GM12878 (cell line): Measurements from ENCODE around the gene DUOX1. TPM values are rescaled to one million over a fixed set of nuclear protein-coding genes. Genes with fewer than 3 reads are reported as not detected.

Experiments
- ATAC-seq: fragments of 200-7000 bp; cut with Tn5 transposase; 3 replicates; pipeline ENCODE4 v1.9.1; 2020; ENCODE audit warnings: mild to moderate bottlenecking, moderate library complexity
- BruUV-seq: library from RNA; stranded (reverse); fragments of 400-500 nt; replicated peaks from 2 replicates; lab custom pipeline; 2021; lab: Mats Ljungman, UMichigan
- CTCF ChIA-PET: fragments of 300-600 bp; sonication (Branson Sonifier 250); formaldehyde crosslinking; extraction: SDS; loops from one replicate; lab custom pipeline; 2021; ENCODE audit warnings: inconsistent platforms; lab: Yijun Ruan, JAX
- POLR2A ChIA-PET: fragments of 350-600 bp; formaldehyde crosslinking; extraction: SDS; loops from one replicate; lab custom pipeline; 2021; ENCODE audit warnings: inconsistent platforms; lab: Charles Lee
- RAD21 ChIA-PET: fragments of 300-600 bp; sonication (Branson Sonifier 250); formaldehyde crosslinking; loops from one replicate; lab custom pipeline; 2023; ENCODE audit warnings: antibody characterized with exemption; ENCODE audit not compliant: unreplicated experiment; lab: Charles Lee
- SMC1A ChIA-PET: fragments of 300-600 bp; sonication (Branson Sonifier 250); formaldehyde crosslinking; loops from one replicate; lab custom pipeline; 2023; ENCODE audit not compliant: unreplicated experiment, uncharacterized antibody; lab: Charles Lee
- DNase-seq: peaks from one replicate; pipeline ENCODE4 v3.0.0-alpha.2; 2011; ENCODE audit warnings: low read depth, low spot score
- FAIRE-seq: peaks from 3 replicates; lab custom pipeline; 2011; peaks lifted over from hg19 to GRCh38; lab: Jason Lieb, UNC
- H2AFZ ChIP-seq: 2 replicates; pipeline ENCODE4 v1.6.0; 2011; ENCODE audit warnings: low read depth, low read length, control low read depth; ENCODE audit not compliant: control insufficient read depth
- H3K27ac ChIP-seq: 2 replicates; pipeline ENCODE4 v1.5.1; 2011; ENCODE audit warnings: control low read depth; ENCODE audit not compliant: control insufficient read depth, insufficient read depth
- H3K27me3 ChIP-seq, 2 experiments: replicated peaks in 1 of 2; 2 replicates each; pipeline versions ENCODE4 v1.6.0 to v1.6.1; 2011; ENCODE audit warnings: low read length in 1 of 2; ENCODE audit not compliant: control insufficient read depth in 2 of 2, insufficient read depth in 2 of 2
- H3K36me3 ChIP-seq, 2 experiments: 2 replicates each; pipeline ENCODE4 v1.5.1; 2011; ENCODE audit warnings: low read length in 1 of 2; ENCODE audit not compliant: control insufficient read depth in 2 of 2, insufficient read depth in 2 of 2
- H3K4me1 ChIP-seq: 2 replicates; pipeline ENCODE4 v1.6.1; 2011; ENCODE audit warnings: mild to moderate bottlenecking, low read length, moderate library complexity, mixed read lengths; ENCODE audit not compliant: control insufficient read depth, insufficient read depth
- H3K4me2 ChIP-seq: 2 replicates; pipeline ENCODE4 v1.6.0; 2011; ENCODE audit warnings: control low read depth; ENCODE audit not compliant: control insufficient read depth, insufficient read depth
- H3K4me3 ChIP-seq: fragments of 200-600 bp; sonication (generic); 2 replicates; pipeline ENCODE4 v1.5.1; 2016
- H3K79me2 ChIP-seq: 2 replicates; pipeline ENCODE4 v1.6.0; 2011; ENCODE audit warnings: low read length; ENCODE audit not compliant: control insufficient read depth, insufficient read depth
- H3K9ac ChIP-seq: 2 replicates; pipeline ENCODE4 v1.8.0; 2011; ENCODE audit warnings: low read length, control low read depth, mixed read lengths; ENCODE audit not compliant: control insufficient read depth, insufficient read depth
- H3K9me3 ChIP-seq: replicated peaks from 3 replicates; pipeline ENCODE4 v1.5.1; 2011; ENCODE audit warnings: mild to moderate bottlenecking, low read length; ENCODE audit not compliant: control insufficient read depth, insufficient read depth
- H4K20me1 ChIP-seq: 2 replicates; pipeline ENCODE4 v1.6.0; 2011; ENCODE audit not compliant: control insufficient read depth, insufficient read depth
- BHLHE40 ChIP-seq, 2 experiments: fragments of 450-650 bp in 1 of 2; IDR thresholded peaks; 2 replicates each; pipeline ENCODE4 v1.6.1; 2011 to 2017; ENCODE audit warnings: low read depth in 2 of 2, borderline replicate concordance in 1 of 2, improper control_type of control experiment in 1 of 2, low read length in 1 of 2, mild to moderate bottlenecking in 1 of 2
- CBX5 ChIP-seq: sonication (generic); IDR thresholded peaks from 2 replicates; pipeline ENCODE4 v1.6.1; 2016; ENCODE audit warnings: low read depth, moderate library complexity, mild to moderate bottlenecking, inconsistent platforms
- EED ChIP-seq: sonication (generic); IDR thresholded peaks from 2 replicates; pipeline ENCODE4 v1.6.1; 2016; ENCODE audit warnings: antibody characterized with exemption, low read depth
- GATAD2B ChIP-seq: fragments of 450-650 bp; conservative IDR thresholded peaks from 2 replicates; pipeline ENCODE4 v1.6.1; 2017; ENCODE audit warnings: low read depth, mild to moderate bottlenecking, moderate library complexity
- NR2F1 ChIP-seq: fragments of 450-650 bp; conservative IDR thresholded peaks from 2 replicates; pipeline ENCODE4 v1.6.1; 2017; ENCODE audit warnings: mild to moderate bottlenecking
- POLR2A ChIP-seq: IDR thresholded peaks from 2 replicates; pipeline ENCODE4 v1.6.1; 2011; ENCODE audit warnings: low read depth, mild to moderate bottlenecking, low read length
- RAD51 ChIP-seq: fragments of 450-650 bp; IDR thresholded peaks from 2 replicates; pipeline ENCODE4 v1.6.1; 2016; ENCODE audit warnings: moderate library complexity, mild to moderate bottlenecking, inconsistent platforms
- RBBP5 ChIP-seq: fragments of 200-600 bp; sonication (generic); conservative IDR thresholded peaks from 2 replicates; pipeline ENCODE4 v1.6.1; 2016
- SP1 ChIP-seq: IDR thresholded peaks from one replicate; pipeline ENCODE4 v1.6.1; 2011; ENCODE audit warnings: low read depth, low read length
- TBL1XR1 ChIP-seq: IDR thresholded peaks from 2 replicates; pipeline ENCODE4 v1.6.1; 2012; ENCODE audit warnings: low read depth, low read length, improper control_type of control experiment
- ZNF274 ChIP-seq: IDR thresholded peaks from one replicate; pipeline ENCODE4 v1.8.0; 2011; ENCODE audit not compliant: insufficient read length, insufficient read depth
- WGBS: methylation state at CpG from one replicate; pipeline ENCODE4 v1.1.6; 2016; ENCODE audit warnings: low lambda C conversion rate; ENCODE audit not compliant: insufficient replicate concordance, insufficient coverage; ENCODE audit errors: missing lambda C conversion rate; 5-methylcytosine and 5-hydroxymethylcytosine counted together
- in situ Hi-C: fragments of 300-500 bp; cut with MboI; formaldehyde crosslinking; loops from 9 replicates; pipeline ENCODE4 v1.14.3; 2018; ENCODE audit warnings: mixed read lengths
- intact Hi-C: fragments of 100-400 bp; cut with micrococcal nuclease; formaldehyde crosslinking; loops from one replicate; pipeline ENCODE4 v1.14.2; 2022; ENCODE audit not compliant: unreplicated experiment
- polyA plus RNA-seq, 11 experiments: library from polyadenylated mRNA; depleted of rRNA in 4 of 11; unstranded in 6 of 11; stranded (reverse) in 5 of 11; fragments of >200 nt; fragmentation: Nextera tagmentation in 4 of 11; fragmentation: Illumina TruSeq in 1 of 11; extraction: Ambion mirVana in 4 of 11; extraction: Trizol in 1 of 11; gene quantifications; 1 replicate in 1 of 11; 2 replicates in 10 of 11; pipeline versions ENCODE4 v1.2.1 to v1.2.3, GENCODE V29; 2011 to 2016; ENCODE audit warnings: inconsistent platforms in 2 of 11, missing spikeins in 2 of 11, low read depth in 1 of 11
- total RNA-seq, 4 experiments: library from RNA; depleted of rRNA in 3 of 4; stranded (reverse); fragments of >200 nt in 3 of 4; fragmentation: Illumina TruSeq in 1 of 4; extraction: Trizol in 1 of 4; gene quantifications; 2 replicates each; pipeline versions ENCODE4 v1.2.1 to v1.2.3, GENCODE V29; 2013 to 2021
- TF ChIP-seq, protein P1 (sequence below): IDR thresholded peaks from 2 replicates; pipeline ENCODE4 v1.6.1; 2012; ENCODE audit warnings: low read depth, low read length, improper control_type of control experiment
- TF ChIP-seq, protein P2 (sequence below): IDR thresholded peaks from 2 replicates; pipeline ENCODE4 v1.6.1; 2012; ENCODE audit warnings: improper control_type of control experiment, low read depth, low read length; ENCODE audit not compliant: insufficient replicate concordance
- TF ChIP-seq, protein P3 (sequence below): fragments of 450-650 bp; IDR thresholded peaks from 2 replicates; pipeline ENCODE4 v1.6.1; 2018; ENCODE audit warnings: borderline replicate concordance, mild to moderate bottlenecking; ENCODE audit not compliant: partially characterized antibody
- TF ChIP-seq, protein P4 (sequence below): IDR thresholded peaks from 2 replicates; pipeline ENCODE4 v1.6.1; 2012; ENCODE audit warnings: low read depth, low read length, improper control_type of control experiment

DUOX1 gene
- total and polyA plus RNA-seq, 10 of the 15 experiments (the other 5 are each of a cell fraction or from before 2014, with no cell fraction given) = 0.02 to 2.1 (median 0.26) TPM; not detected in 3

DNA sequence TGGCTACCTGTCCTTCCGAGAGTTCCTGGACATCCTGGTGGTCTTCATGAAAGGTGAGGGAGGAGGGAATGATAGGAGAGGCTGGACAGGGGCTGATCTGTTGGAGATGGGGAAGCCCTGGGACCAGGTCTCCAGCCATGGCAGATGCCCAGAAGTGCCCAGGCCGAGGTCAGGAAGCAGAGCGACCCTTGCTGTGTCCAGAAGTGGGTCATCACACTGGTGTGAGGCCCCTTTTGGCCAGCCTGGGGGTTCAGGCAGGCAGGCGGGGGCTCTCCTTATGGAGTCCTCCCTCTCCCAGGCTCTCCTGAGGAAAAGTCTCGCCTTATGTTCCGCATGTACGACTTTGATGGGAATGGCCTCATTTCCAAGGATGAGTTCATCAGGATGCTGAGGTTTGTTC, 17.8 kb downstream of the DUOX1 start:
- no peaks in the 10 kb centered on the region for H3K27me3 ChIP-seq
- no peaks in the 10 kb centered on the region for H3K79me2 ChIP-seq
- DNase-seq (no peak), FAIRE-seq (no peak), ATAC-seq (no peak)
- H3K4me1 ChIP-seq = no peaks in the 10 kb centered on the region
- 67% methylated on average over 7 of the region's 7 CpGs for WGBS
- H4K20me1 ChIP-seq = no peaks in the 10 kb centered on the region
- no peak overlapping the region for H2AFZ ChIP-seq
- no peak overlapping the region for H3K9ac ChIP-seq
- no TSS peak for BruUV-seq
- H3K36me3 ChIP-seq = no peaks in the 10 kb centered on the region
- H3K4me3 ChIP-seq = no peak overlapping the region
- ChIA-PET RAD21 (no interaction called here), SMC1A (no interaction called here), CTCF (interaction anchor here (0.6 to 1.2 kb wide), 2 partner anchors 15 to 30 kb away, joined by 3 read pairs; no protein-coding TSS in a partner anchor), POLR2A (no interaction called here)
- H3K4me2 ChIP-seq = no peak overlapping the region
- no peak overlapping the region for H3K27ac ChIP-seq
- H3K9me3 ChIP-seq = no peaks in the 10 kb centered on the region
- in situ Hi-C loops = no loop called here
- intact Hi-C loops = no loop called here
- TF ChIP-seq, protein P1, sequence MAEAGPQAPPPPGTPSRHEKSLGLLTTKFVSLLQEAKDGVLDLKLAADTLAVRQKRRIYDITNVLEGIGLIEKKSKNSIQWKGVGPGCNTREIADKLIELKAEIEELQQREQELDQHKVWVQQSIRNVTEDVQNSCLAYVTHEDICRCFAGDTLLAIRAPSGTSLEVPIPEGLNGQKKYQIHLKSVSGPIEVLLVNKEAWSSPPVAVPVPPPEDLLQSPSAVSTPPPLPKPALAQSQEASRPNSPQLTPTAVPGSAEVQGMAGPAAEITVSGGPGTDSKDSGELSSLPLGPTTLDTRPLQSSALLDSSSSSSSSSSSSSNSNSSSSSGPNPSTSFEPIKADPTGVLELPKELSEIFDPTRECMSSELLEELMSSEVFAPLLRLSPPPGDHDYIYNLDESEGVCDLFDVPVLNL = no peak
- TF ChIP-seq SP1 (no peak), ZNF274 (no peak), POLR2A (no peak), CBX5 (no peak), TBL1XR1 (no peak), NR2F1 (no peak), GATAD2B (no peak), BHLHE40 (IDR thresholded peaks at IDR 0.05; ENCODE audit: borderline replicate concordance in 1 of 2, low read depth in 2 of 2, low read length in 1 of 2) (no peak), EED (no peak), RAD51 (no peak), RBBP5 (no peak)
- TF ChIP-seq, protein P2, sequence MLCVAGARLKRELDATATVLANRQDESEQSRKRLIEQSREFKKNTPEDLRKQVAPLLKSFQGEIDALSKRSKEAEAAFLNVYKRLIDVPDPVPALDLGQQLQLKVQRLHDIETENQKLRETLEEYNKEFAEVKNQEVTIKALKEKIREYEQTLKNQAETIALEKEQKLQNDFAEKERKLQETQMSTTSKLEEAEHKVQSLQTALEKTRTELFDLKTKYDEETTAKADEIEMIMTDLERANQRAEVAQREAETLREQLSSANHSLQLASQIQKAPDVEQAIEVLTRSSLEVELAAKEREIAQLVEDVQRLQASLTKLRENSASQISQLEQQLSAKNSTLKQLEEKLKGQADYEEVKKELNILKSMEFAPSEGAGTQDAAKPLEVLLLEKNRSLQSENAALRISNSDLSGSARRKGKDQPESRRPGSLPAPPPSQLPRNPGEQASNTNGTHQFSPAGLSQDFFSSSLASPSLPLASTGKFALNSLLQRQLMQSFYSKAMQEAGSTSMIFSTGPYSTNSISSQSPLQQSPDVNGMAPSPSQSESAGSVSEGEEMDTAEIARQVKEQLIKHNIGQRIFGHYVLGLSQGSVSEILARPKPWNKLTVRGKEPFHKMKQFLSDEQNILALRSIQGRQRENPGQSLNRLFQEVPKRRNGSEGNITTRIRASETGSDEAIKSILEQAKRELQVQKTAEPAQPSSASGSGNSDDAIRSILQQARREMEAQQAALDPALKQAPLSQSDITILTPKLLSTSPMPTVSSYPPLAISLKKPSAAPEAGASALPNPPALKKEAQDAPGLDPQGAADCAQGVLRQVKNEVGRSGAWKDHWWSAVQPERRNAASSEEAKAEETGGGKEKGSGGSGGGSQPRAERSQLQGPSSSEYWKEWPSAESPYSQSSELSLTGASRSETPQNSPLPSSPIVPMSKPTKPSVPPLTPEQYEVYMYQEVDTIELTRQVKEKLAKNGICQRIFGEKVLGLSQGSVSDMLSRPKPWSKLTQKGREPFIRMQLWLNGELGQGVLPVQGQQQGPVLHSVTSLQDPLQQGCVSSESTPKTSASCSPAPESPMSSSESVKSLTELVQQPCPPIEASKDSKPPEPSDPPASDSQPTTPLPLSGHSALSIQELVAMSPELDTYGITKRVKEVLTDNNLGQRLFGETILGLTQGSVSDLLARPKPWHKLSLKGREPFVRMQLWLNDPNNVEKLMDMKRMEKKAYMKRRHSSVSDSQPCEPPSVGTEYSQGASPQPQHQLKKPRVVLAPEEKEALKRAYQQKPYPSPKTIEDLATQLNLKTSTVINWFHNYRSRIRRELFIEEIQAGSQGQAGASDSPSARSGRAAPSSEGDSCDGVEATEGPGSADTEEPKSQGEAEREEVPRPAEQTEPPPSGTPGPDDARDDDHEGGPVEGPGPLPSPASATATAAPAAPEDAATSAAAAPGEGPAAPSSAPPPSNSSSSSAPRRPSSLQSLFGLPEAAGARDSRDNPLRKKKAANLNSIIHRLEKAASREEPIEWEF = no peak
- TF ChIP-seq, protein P3, sequence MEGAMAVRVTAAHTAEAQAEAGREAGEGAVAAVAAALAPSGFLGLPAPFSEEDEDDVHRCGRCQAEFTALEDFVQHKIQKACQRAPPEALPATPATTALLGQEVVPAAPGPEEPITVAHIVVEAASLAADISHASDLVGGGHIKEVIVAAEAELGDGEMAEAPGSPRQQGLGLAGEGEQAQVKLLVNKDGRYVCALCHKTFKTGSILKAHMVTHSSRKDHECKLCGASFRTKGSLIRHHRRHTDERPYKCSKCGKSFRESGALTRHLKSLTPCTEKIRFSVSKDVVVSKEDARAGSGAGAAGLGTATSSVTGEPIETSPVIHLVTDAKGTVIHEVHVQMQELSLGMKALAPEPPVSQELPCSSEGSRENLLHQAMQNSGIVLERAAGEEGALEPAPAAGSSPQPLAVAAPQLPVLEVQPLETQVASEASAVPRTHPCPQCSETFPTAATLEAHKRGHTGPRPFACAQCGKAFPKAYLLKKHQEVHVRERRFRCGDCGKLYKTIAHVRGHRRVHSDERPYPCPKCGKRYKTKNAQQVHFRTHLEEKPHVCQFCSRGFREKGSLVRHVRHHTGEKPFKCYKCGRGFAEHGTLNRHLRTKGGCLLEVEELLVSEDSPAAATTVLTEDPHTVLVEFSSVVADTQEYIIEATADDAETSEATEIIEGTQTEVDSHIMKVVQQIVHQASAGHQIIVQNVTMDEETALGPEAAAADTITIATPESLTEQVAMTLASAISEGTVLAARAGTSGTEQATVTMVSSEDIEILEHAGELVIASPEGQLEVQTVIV = no peak
- TF ChIP-seq, protein P4, sequence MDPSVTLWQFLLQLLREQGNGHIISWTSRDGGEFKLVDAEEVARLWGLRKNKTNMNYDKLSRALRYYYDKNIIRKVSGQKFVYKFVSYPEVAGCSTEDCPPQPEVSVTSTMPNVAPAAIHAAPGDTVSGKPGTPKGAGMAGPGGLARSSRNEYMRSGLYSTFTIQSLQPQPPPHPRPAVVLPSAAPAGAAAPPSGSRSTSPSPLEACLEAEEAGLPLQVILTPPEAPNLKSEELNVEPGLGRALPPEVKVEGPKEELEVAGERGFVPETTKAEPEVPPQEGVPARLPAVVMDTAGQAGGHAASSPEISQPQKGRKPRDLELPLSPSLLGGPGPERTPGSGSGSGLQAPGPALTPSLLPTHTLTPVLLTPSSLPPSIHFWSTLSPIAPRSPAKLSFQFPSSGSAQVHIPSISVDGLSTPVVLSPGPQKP = no peak
